ENCODE results near the gene KRTAP5-7.

GRCh38 chr11:71525938-71526495, 1.1 kb upstream of the KRTAP5-7 start:
- no peak for TF ChIP-seq TAF1 (IDR thresholded peaks at IDR 0.05; ENCODE audit: low read depth, low read length)
- no peak for TF ChIP-seq MAX (IDR thresholded peaks at IDR 0.05)
- no peak for TF ChIP-seq RFX5 (IDR thresholded peaks at IDR 0.05; ENCODE audit: borderline replicate concordance, low read depth, low read length)
- TF ChIP-seq POLR2A (IDR thresholded peaks at IDR 0.05; ENCODE audit: control extremely low read depth in 1 of 2, low read depth in 2 of 2, low read length in 2 of 2), result no peak
- TF ChIP-seq CTCF (IDR thresholded peaks at IDR 0.05; ENCODE audit: control extremely low read depth in 1 of 3, insufficient read depth in 1 of 3, low read depth in 1 of 3, low read length in 3 of 3), result no peak
- no peak for TF ChIP-seq POLR2AphosphoS5 (IDR thresholded peaks at IDR 0.05; ENCODE audit: low read depth, low read length)
- TF ChIP-seq CBX5 (IDR thresholded peaks at IDR 0.05; ENCODE audit: low read depth, low read length), result no peak
- TF ChIP-seq NRF1 (IDR thresholded peaks at IDR 0.05; ENCODE audit: low read depth, low read length), result no peak
- TF ChIP-seq CEBPB (IDR thresholded peaks at IDR 0.05; ENCODE audit: low read depth, low read length), result no peak
- no peak for TF ChIP-seq GABPA (IDR thresholded peaks at IDR 0.05; ENCODE audit: borderline replicate concordance, insufficient read depth, low read length)
